ENCODE measurements around the gene RBP5.

DNA sequence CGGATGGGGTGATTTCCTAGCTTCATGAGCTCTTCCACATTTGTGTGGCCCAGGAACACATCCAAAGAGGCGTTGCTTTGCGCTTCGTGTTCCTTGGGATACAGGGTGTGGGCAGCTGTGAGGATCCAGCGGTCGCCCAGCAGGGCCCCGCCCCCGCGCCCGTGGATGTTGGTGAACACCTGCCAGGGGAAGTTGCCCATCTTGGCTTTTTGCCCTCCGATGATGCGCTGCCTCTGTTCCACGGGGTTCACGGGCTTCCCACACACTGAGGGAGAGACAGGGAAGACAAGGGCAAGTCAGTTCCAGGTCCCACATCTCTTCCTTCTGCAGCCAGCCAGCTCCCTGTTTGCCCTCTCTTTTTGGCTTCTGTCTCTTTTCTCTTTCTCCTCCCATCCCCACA lies 47.7 kb downstream of the RBP5 start:
- TF ChIP-seq POLR2A (IDR thresholded peaks at IDR 0.05): no peak
- TF ChIP-seq, protein P1, sequence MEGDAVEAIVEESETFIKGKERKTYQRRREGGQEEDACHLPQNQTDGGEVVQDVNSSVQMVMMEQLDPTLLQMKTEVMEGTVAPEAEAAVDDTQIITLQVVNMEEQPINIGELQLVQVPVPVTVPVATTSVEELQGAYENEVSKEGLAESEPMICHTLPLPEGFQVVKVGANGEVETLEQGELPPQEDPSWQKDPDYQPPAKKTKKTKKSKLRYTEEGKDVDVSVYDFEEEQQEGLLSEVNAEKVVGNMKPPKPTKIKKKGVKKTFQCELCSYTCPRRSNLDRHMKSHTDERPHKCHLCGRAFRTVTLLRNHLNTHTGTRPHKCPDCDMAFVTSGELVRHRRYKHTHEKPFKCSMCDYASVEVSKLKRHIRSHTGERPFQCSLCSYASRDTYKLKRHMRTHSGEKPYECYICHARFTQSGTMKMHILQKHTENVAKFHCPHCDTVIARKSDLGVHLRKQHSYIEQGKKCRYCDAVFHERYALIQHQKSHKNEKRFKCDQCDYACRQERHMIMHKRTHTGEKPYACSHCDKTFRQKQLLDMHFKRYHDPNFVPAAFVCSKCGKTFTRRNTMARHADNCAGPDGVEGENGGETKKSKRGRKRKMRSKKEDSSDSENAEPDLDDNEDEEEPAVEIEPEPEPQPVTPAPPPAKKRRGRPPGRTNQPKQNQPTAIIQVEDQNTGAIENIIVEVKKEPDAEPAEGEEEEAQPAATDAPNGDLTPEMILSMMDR (IDR thresholded peaks at IDR 0.05): no peak
